ENCODE results near the gene STAT6.

DNA sequence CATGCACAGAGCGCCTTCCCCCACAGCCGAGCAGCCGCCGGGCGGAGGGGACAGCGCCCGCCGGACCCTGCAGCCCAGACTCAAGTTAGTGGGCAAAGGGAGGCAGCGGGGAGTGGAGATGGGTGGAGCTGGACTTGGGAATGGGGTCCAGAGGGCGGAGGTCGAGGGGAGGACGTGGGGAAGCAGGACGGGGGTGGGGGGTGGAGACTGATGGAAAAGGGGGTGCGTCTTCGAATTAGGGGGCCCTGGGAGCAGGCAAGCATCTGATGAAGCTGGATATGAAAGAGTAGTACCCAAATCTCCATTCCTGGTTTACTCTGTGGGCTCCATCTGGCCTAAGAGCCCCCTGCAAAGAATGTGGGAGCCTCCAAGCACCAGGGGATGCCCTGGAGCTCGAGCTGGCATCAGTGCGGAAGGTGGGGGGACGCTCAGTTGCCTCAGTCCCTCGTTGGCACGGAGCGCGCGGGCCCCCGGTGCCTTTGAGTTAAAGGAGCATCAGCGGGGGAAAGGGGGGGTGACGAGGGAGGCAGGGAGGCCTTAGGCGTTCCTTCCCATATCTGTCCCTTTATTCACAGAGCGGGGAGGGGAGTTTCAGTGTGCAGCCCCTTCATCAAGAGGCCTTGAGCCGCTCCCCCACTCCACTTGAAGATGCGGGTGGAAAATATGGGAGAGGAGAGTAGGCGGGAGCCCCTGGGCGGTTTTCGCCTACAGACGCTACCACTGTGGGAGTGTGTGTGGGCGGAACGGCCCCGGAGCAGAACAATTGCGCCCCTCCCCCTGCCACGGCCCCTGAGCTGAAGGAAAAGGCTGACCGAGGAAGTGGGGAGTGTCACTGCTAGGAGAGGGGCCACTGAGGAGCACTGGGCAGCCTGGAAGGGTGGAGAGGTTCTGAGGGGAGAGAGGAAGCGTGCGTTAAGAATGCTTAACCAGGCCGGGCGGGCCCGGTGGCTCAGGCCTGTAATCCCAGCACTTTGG lies 21.6 kb downstream of the STAT6 start:
- TF ChIP-seq, protein P1, sequence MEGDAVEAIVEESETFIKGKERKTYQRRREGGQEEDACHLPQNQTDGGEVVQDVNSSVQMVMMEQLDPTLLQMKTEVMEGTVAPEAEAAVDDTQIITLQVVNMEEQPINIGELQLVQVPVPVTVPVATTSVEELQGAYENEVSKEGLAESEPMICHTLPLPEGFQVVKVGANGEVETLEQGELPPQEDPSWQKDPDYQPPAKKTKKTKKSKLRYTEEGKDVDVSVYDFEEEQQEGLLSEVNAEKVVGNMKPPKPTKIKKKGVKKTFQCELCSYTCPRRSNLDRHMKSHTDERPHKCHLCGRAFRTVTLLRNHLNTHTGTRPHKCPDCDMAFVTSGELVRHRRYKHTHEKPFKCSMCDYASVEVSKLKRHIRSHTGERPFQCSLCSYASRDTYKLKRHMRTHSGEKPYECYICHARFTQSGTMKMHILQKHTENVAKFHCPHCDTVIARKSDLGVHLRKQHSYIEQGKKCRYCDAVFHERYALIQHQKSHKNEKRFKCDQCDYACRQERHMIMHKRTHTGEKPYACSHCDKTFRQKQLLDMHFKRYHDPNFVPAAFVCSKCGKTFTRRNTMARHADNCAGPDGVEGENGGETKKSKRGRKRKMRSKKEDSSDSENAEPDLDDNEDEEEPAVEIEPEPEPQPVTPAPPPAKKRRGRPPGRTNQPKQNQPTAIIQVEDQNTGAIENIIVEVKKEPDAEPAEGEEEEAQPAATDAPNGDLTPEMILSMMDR (IDR thresholded peaks at IDR 0.05) = no peak
- no peak for TF ChIP-seq RAD21 (conservative IDR thresholded peaks at IDR 0.05 in 1 of 2, IDR thresholded peaks at IDR 0.05 in 1 of 2)
- TF ChIP-seq POLR2A (IDR thresholded peaks at IDR 0.05; ENCODE audit: low read length) = no peak
- no peak for TF ChIP-seq JUNB (IDR thresholded peaks at IDR 0.05)
- TF ChIP-seq NPAS2 (CRISPR knock-in tag; IDR thresholded peaks at IDR 0.05; ENCODE audit: borderline replicate concordance) = no peak
- no peak for TF ChIP-seq POLR2AphosphoS2 (conservative IDR thresholded peaks at IDR 0.05; ENCODE audit: low read length)
- TF ChIP-seq EP300 (IDR thresholded peaks at IDR 0.05) = no peak
- TF ChIP-seq ELK1 (IDR thresholded peaks at IDR 0.05; ENCODE audit: low read depth, low read length) = no peak
- TF ChIP-seq, protein P2, sequence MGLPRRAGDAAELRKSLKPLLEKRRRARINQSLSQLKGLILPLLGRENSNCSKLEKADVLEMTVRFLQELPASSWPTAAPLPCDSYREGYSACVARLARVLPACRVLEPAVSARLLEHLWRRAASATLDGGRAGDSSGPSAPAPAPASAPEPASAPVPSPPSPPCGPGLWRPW (IDR thresholded peaks at IDR 0.05) = no peak
- no peak for TF ChIP-seq GATA3 (IDR thresholded peaks at IDR 0.05; ENCODE audit: borderline replicate concordance)
- TF ChIP-seq, protein P3, sequence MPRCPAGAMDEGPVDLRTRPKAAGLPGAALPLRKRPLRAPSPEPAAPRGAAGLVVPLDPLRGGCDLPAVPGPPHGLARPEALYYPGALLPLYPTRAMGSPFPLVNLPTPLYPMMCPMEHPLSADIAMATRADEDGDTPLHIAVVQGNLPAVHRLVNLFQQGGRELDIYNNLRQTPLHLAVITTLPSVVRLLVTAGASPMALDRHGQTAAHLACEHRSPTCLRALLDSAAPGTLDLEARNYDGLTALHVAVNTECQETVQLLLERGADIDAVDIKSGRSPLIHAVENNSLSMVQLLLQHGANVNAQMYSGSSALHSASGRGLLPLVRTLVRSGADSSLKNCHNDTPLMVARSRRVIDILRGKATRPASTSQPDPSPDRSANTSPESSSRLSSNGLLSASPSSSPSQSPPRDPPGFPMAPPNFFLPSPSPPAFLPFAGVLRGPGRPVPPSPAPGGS (IDR thresholded peaks at IDR 0.05) = no peak

Data from A549 (cell line).